Breast epithelium (tissue), 4 donors: Measurements from ENCODE around the gene C1QL2. TPM values are rescaled to one million over a fixed set of nuclear protein-coding genes. Genes with fewer than 3 reads are reported as not detected.

Source experiments
- DNase-seq, 2 donors: peaks; one replicate each; pipeline ENCODE4 v3.0.0-alpha.2; 2019; ENCODE audit warnings: low spot score in 2 of 2
- H3K27ac ChIP-seq, 2 donors: fragments of 200-600 bp; sonication (generic) in 1 of 2; one replicate each; pipeline ENCODE4 v1.5.1; 2016 to 2019; ENCODE audit warnings: mild to moderate bottlenecking in 1 of 2
- H3K27me3 ChIP-seq, 2 donors: fragments of 200-600 bp; sonication (generic) in 1 of 2; one replicate each; pipeline versions ENCODE4 v1.5.1 to v1.6.0; 2017 to 2019; ENCODE audit warnings: control low read depth in 1 of 2, mild to moderate bottlenecking in 1 of 2
- H3K36me3 ChIP-seq: fragments of 200-600 bp; one replicate; pipeline ENCODE4 v1.5.1; 2019
- H3K4me1 ChIP-seq, 2 donors: fragments of 200-600 bp; sonication (generic); one replicate each; pipeline ENCODE4 v1.5.1; 2016 to 2019; ENCODE audit warnings: control low read depth in 1 of 2
- H3K4me3 ChIP-seq, 3 donors: fragments of 200-600 bp; sonication (generic); 1 replicate in 2 of 3; 2 replicates in 1 of 3; pipeline ENCODE4 v1.5.1; 2016 to 2019; ENCODE audit warnings: mild to moderate bottlenecking in 3 of 3, moderate library complexity in 2 of 3
- H3K9me3 ChIP-seq, 2 donors: fragments of 200-600 bp; sonication (generic) in 1 of 2; one replicate each; pipeline ENCODE4 v1.5.1; 2016 to 2019; ENCODE audit warnings: control low read depth in 1 of 2
- CTCF ChIP-seq, 3 donors: fragments of 450-650 bp; IDR thresholded peaks; one replicate each; pipeline ENCODE4 v1.5.1; 2016 to 2017; ENCODE audit warnings: antibody characterized with exemption in 3 of 3, mild to moderate bottlenecking in 3 of 3, moderate library complexity in 3 of 3
- POLR2A ChIP-seq: fragments of 450-650 bp; IDR thresholded peaks from one replicate; pipeline ENCODE4 v1.6.1; 2016; ENCODE audit warnings: antibody characterized with exemption, mild to moderate bottlenecking, moderate library complexity
- POLR2AphosphoS5 ChIP-seq, 3 donors: sonication (generic); formaldehyde crosslinking; IDR thresholded peaks; one replicate each; pipeline ENCODE4 v1.6.1; 2017; ENCODE audit warnings: antibody characterized with exemption in 3 of 3
- intact Hi-C: fragments of 100-400 bp; cut with DNase I; formaldehyde crosslinking; loops from one replicate; pipeline ENCODE4 v1.15.1; 2023; ENCODE audit warnings: low total_unique reads
- total RNA-seq, 3 donors: library from RNA; depleted of rRNA; stranded (reverse); fragments of >200 nt; gene quantifications; one replicate each; pipeline ENCODE4 v1.1.0, GENCODE V29; 2016

The C1QL2 gene
- under 1 TPM in 2 of 3 donors, not detected in 1; 0.15 to 0.66 TPM for total RNA-seq

- Histone ChIP-seq H3K27me3 (peaks cover 4 to 57% of the 10 kb centered on the region in 2 donors), H3K9me3 (no peaks in the 10 kb centered on the region), H3K4me1 (peaks cover 0 to 5% of the 10 kb centered on the region in 2 donors), H3K36me3 (no peaks in the 10 kb centered on the region), H3K27ac (no peak within 1 kb of the TSS), H3K4me3 (peak within 1 kb of the TSS in 2 of 3 donors; percentile 30 to 58)
- TF ChIP-seq CTCF (IDR thresholded peaks at IDR 0.05) (no peak), POLR2AphosphoS5 (IDR thresholded peaks at IDR 0.05) (no peak), POLR2A (no peak)
- intact Hi-C loops = no loop called here
- DNase-seq = no peak
Measured at GRCh38 chr2:119158563-119159347, at the start of gene C1QL2. TSS of gene C1QL2 (minus strand) at chr2:119158751. CDS start at chr2:119158269, 482 bp downstream.

GRCh38 chr2:119207447-119207846 lies 48.9 kb upstream of the C1QL2 start:
- H3K4me3 ChIP-seq = no peak overlapping the region
- no peaks in the 10 kb centered on the region for H3K27me3 ChIP-seq
- no peaks in the 10 kb centered on the region for H3K9me3 ChIP-seq
- no peaks in the 10 kb centered on the region for H3K36me3 ChIP-seq
- H3K4me1 ChIP-seq = peaks cover 0 to 7% of the 10 kb centered on the region in 2 donors
- intact Hi-C loops = loop anchor here (5.0 kb wide), 1 partner anchor 35 kb away; no protein-coding TSS in a partner anchor
- no peak overlapping the region for H3K27ac ChIP-seq
- TF ChIP-seq POLR2AphosphoS5 (IDR thresholded peaks at IDR 0.05) (no peak), POLR2A (no peak), CTCF (IDR thresholded peaks at IDR 0.05) (no peak)
- no peak for DNase-seq

- intact Hi-C loops = loop anchor here (5.0 kb wide), 1 partner anchor 34 kb away; no protein-coding TSS in a partner anchor
- no peak overlapping the region for H3K27ac ChIP-seq
- TF ChIP-seq POLR2AphosphoS5 (IDR thresholded peaks at IDR 0.05) = no peak
- no peak for TF ChIP-seq POLR2A
- no peak for TF ChIP-seq CTCF (IDR thresholded peaks at IDR 0.05)
- no peak for DNase-seq
- H3K9me3 ChIP-seq = no peaks in the 10 kb centered on the region
- peaks cover 0 to 7% of the 10 kb centered on the region in 2 donors for H3K4me1 ChIP-seq
- no peak overlapping the region for H3K4me3 ChIP-seq
- H3K27me3 ChIP-seq = no peaks in the 10 kb centered on the region
- no peaks in the 10 kb centered on the region for H3K36me3 ChIP-seq
Measured at GRCh38 chr2:119206201-119206600, 47.6 kb upstream of the C1QL2 start.

GRCh38 chr2:119205001-119205706 lies 46.6 kb upstream of the C1QL2 start:
- Histone ChIP-seq H3K4me1 (peaks cover 0 to 7% of the 10 kb centered on the region in 2 donors), H3K9me3 (no peaks in the 10 kb centered on the region)
- DNase-seq = no peak

More at GRCh38 chr2:119205001-119205706, 46.6 kb upstream of the C1QL2 start:
- H3K27ac ChIP-seq = peak overlapping the region; percentile 66 to 79
- H3K27me3 ChIP-seq = no peaks in the 10 kb centered on the region
- H3K36me3 ChIP-seq = no peaks in the 10 kb centered on the region
- H3K4me3 ChIP-seq = no peak overlapping the region
- no peak for TF ChIP-seq POLR2A
- no peak for TF ChIP-seq POLR2AphosphoS5 (IDR thresholded peaks at IDR 0.05)
- TF ChIP-seq CTCF (IDR thresholded peaks at IDR 0.05) = no peak
- intact Hi-C loops = loop anchor here (5.0 kb wide), 1 partner anchor 33 kb away; no protein-coding TSS in a partner anchor
